ENCODE data around the gene STAT3.

STAT3 gene

DNA sequence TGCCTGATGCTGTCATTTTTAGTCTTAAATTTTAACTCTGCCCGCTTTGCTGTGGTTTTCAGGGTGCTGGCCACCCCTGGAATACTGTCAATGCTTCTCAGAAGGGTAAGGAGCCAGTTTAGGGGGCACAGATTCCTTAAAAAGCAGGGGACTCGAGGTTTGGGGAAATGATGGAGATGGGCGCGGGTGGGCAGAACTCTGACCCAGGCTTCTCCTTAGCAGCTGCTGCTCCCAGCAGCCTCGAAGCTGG, 76.3 kb downstream of the STAT3 start:
- no peak for DNase-seq (ENCODE audit: low spot score)
- in situ Hi-C loops (cut with MboI; ENCODE audit: low sequenced_read_pairs, unreplicated experiment) = no loop called here
- TF ChIP-seq, protein P1, sequence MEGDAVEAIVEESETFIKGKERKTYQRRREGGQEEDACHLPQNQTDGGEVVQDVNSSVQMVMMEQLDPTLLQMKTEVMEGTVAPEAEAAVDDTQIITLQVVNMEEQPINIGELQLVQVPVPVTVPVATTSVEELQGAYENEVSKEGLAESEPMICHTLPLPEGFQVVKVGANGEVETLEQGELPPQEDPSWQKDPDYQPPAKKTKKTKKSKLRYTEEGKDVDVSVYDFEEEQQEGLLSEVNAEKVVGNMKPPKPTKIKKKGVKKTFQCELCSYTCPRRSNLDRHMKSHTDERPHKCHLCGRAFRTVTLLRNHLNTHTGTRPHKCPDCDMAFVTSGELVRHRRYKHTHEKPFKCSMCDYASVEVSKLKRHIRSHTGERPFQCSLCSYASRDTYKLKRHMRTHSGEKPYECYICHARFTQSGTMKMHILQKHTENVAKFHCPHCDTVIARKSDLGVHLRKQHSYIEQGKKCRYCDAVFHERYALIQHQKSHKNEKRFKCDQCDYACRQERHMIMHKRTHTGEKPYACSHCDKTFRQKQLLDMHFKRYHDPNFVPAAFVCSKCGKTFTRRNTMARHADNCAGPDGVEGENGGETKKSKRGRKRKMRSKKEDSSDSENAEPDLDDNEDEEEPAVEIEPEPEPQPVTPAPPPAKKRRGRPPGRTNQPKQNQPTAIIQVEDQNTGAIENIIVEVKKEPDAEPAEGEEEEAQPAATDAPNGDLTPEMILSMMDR (IDR thresholded peaks at IDR 0.05; ENCODE audit: borderline replicate concordance, control extremely low read depth, extremely low read depth, insufficient read depth, missing control alignments) = no peak

DNA sequence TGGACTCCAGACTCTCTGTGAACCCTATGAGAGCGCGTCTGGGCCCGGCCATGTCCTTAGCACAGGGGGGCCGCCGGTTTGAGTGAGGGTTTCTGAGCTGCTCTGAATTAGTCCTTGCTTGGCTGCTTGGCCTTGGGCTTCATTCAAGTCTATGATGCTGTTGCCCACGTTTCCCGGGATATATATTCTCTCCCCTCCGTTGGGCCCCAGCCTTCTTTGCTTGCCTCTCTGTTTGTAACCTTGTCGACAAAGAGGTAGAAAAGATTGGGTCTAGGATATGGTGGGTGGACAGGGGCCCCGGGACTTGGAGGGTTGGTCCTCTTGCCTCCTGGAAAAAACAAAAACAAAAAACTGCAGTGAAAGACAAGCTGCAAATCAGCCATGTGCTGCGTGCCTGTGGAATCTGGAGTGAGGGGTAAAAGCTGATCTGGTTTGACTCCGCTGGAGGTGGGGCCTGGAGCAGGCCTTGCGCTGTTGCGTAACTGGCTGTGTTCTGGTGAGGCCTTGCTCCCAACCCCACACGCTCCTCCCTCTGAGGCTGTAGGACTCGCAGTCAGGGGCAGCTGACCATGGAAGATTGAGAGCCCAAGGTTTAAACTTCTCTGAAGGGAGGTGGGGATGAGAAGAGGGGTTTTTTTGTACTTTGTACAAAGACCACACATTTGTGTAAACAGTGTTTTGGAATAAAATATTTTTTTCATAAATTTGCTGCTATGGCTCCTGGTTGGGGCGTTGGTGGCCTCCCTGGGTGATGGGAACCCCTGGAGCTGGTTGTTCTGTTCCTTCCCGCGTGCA, 76.8 kb downstream of the STAT3 start:
- TF ChIP-seq, protein P1 (IDR thresholded peaks at IDR 0.05; ENCODE audit: borderline replicate concordance, control extremely low read depth, extremely low read depth, insufficient read depth, missing control alignments) = no peak
- in situ Hi-C loops (cut with MboI; ENCODE audit: low sequenced_read_pairs, unreplicated experiment) = no loop called here
- no peak for DNase-seq (ENCODE audit: low spot score)

DNA sequence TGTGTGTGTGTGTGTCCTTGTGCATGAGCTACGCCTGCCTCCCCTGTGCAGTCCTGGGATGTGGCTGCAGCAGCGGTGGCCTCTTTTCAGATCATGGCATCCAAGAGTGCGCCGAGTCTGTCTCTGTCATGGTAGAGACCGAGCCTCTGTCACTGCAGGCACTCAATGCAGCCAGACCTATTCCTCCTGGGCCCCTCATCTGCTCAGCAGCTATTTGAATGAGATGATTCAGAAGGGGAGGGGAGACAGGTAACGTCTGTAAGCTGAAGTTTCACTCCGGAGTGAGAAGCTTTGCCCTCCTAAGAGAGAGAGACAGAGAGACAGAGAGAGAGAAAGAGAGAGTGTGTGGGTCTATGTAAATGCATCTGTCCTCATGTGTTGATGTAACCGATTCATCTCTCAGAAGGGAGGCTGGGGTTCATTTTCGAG, 77.4 kb downstream of the STAT3 start:
- no peak for DNase-seq (ENCODE audit: low spot score)
- TF ChIP-seq, protein P1 (IDR thresholded peaks at IDR 0.05; ENCODE audit: borderline replicate concordance, control extremely low read depth, extremely low read depth, insufficient read depth, missing control alignments) = no peak
- in situ Hi-C loops (cut with MboI; ENCODE audit: low sequenced_read_pairs, unreplicated experiment) = no loop called here

DNA sequence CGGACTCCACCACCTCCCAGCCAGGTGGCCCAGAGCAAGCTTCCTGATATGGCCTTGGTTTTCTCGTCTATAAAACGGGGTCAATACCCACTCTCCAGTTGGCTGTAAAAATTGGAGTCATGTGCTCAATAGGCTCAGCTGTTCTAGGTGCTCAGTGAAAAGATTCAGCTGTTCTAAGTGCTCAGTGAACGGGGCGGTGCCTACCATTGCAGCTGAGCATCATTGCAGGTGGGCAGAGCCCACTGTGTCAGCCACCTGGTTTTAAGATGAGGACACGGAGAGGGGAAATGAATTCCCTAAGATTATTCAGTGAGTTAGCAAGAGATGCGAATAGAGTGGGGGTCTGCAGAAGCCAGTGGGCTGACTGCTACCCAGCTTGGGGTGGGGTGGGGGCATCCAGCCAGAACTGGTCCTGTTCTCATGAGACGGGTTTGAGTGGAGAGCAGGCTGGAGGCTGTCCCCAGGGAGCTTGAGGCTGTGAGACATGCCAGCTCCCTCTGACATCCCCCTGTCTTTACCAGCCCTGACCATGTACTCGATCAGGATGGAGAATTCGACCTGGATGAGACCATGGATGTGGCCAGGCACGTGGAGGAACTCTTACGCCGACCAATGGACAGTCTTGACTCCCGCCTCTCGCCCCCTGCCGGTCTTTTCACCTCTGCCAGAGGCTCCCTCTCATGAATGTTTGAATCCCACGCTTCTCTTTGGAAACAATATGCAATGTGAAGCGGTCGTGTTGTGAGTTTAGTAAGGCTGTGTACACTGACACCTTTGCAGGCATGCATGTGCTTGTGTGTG, 78.1 kb downstream of the STAT3 start:
- DNase-seq (ENCODE audit: low spot score) = no peak
- TF ChIP-seq, protein P1 (IDR thresholded peaks at IDR 0.05; ENCODE audit: borderline replicate concordance, control extremely low read depth, extremely low read depth, insufficient read depth, missing control alignments) = no peak
- in situ Hi-C loops (cut with MboI; ENCODE audit: low sequenced_read_pairs, unreplicated experiment) = no loop called here

DNA sequence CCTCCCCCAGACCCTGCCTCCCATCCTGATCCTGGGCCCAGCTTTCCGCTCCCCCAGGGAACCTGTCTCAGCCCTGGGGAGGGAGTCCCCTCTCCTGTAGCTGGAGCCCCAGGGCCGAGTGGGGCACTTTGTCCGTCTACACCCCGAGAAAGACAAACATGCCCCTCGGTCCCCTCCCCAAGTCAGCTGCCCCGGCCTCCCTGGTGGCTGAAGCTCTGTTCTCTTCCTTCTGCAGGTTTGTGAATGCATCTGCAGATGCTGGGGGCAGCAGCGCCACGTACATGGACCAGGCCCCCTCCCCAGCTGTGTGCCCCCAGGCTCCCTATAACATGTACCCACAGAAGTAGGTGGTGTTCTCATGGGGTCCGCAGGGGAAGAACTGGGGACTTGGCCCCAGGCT, 79.1 kb downstream of the STAT3 start:
- TF ChIP-seq, protein P1 (IDR thresholded peaks at IDR 0.05; ENCODE audit: borderline replicate concordance, control extremely low read depth, extremely low read depth, insufficient read depth, missing control alignments) = no peak
- in situ Hi-C loops (cut with MboI; ENCODE audit: low sequenced_read_pairs, unreplicated experiment) = no loop called here
- no peak for DNase-seq (ENCODE audit: low spot score)

DNA sequence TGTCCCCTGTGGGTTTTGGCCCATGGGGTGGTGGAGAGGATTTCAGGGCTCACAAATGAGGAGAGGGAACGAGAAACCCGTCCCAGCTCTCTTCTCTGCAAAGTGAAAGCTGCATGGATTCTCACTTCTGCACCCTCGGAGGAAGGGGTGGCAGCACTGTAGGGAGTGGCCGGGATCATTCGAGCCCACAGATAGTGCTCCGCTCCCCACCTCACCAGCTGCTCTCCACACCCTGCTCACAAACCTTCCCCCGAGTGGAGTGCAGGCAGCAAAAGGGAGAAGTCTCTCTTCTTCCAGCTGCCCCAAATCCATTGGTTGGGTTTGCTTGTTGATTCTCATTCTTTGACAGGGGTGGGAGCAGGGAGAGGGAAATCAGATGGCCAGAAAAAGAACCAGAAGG, 79.8 kb downstream of the STAT3 start:
- TF ChIP-seq, protein P1 (IDR thresholded peaks at IDR 0.05; ENCODE audit: borderline replicate concordance, control extremely low read depth, extremely low read depth, insufficient read depth, missing control alignments) = no peak
- in situ Hi-C loops (cut with MboI; ENCODE audit: low sequenced_read_pairs, unreplicated experiment) = no loop called here
- no peak for DNase-seq (ENCODE audit: low spot score)
